Measurements from ENCODE around the gene LRRIQ3.
"Not testable (repeated sequence)": the region's sequence is repeated elsewhere in the genome, so short reads cannot be mapped to it uniquely, and the experiment has no call there.

LRRIQ3 gene

GRCh38 chr1:74145086-74145485 is 52.9 kb downstream of the LRRIQ3 start:
- FAIRE-seq (no peak), DNase-seq (ENCODE audit: extremely low spot score, insufficient read length, low read depth) (no peak)

DNA sequence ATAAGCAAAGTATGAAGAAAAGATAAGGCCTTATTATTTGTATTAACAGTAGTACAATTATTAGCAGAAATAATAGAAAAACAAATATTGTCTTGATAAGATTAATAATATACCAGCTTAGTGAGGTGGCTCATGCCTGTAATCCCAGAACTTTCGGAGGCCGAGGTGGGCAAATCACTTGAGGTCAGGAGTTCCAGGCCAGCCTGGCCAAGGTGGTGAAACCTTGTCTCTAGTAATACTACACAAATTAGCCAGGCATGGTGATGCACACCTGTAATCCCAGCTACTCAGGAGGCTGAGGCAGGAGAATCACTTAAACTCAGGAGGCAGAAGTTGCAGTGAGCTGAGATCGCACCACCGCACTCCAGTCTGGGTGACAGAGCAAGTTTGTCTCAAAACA is 80.6 kb downstream of the LRRIQ3 start:
- not testable (repeated sequence) for DNase-seq (ENCODE audit: extremely low spot score, insufficient read length, low read depth)

DNA sequence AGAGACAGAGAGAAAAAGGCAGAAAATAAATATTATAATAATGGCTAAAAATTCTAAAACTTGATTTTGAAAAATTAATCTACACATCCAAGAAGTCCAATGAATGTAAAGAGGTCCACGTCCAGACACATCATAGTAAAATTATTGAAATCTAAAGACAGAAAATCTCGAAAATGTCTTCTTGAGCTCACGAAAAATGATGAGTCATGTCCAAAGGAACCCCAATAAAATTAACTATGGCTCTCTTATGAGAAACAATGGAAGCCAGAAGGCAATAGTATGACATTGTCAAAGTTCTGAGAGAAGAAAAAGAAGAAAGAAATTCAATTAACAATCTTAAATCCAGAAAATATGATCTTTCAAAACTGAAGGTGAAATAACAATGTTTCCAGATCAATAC is 84.6 kb downstream of the LRRIQ3 start:
- no peak for DNase-seq (ENCODE audit: extremely low spot score, insufficient read length, low read depth)
- FAIRE-seq = no peak

More for the DNA sequence above, 80.6 kb downstream of the LRRIQ3 start:
- not testable (repeated sequence) for FAIRE-seq

GRCh38 chr1:74107394-74107793 is 90.6 kb downstream of the LRRIQ3 start:
- DNase-seq (ENCODE audit: extremely low spot score, insufficient read length, low read depth) = no peak
- no peak for FAIRE-seq

DNA sequence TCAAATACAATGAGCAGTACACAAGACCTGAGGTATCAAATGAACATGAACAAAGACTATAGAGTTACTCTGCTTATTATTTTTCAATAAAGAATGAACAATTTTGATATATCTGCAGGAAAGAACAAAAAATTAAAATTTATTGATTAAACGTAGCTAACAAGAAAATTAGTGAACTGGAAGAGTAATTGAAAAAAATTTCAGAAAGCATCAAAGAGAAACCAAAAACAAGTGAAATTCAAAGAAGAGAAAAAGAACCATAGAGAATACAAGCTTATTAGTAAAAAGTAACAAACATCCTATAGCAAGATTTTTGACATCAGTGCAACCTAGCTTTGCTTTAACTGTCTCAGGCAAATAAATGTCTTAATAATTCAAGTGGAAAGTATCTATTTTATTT is 106.6 kb downstream of the LRRIQ3 start:
- no peak for DNase-seq (ENCODE audit: extremely low spot score, insufficient read length, low read depth)
- FAIRE-seq = no peak

- FAIRE-seq = no peak
These were observed 114.8 kb downstream of the LRRIQ3 start for GRCh38 chr1:74083128-74083527.

GRCh38 chr1:74065081-74065480 is 132.9 kb downstream of the LRRIQ3 start:
- FAIRE-seq = no peak
- no peak for DNase-seq (ENCODE audit: extremely low spot score, insufficient read length, low read depth)

More at GRCh38 chr1:74083128-74083527, 114.8 kb downstream of the LRRIQ3 start:
- no peak for DNase-seq (ENCODE audit: extremely low spot score, insufficient read length, low read depth)

DNA sequence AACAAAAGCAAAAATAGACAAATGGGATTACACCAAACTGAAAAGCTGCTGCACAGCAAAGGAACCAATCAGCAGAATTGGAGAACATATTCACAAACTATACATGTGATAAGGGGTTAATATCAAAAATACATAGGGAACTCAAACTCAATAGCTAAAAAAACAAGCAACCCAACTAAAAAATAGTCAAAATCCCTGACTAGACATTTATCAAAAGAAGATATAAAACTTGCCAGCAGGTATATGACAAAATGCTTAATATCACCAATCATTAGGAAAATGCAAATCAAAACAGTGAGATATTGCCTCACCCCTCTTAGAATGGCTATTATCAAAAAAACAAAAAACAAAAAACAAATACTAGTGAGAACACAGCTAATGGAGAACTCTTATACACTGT is 140.3 kb downstream of the LRRIQ3 start:
- FAIRE-seq (no peak), DNase-seq (ENCODE audit: extremely low spot score, insufficient read length, low read depth) (no peak)

DNA sequence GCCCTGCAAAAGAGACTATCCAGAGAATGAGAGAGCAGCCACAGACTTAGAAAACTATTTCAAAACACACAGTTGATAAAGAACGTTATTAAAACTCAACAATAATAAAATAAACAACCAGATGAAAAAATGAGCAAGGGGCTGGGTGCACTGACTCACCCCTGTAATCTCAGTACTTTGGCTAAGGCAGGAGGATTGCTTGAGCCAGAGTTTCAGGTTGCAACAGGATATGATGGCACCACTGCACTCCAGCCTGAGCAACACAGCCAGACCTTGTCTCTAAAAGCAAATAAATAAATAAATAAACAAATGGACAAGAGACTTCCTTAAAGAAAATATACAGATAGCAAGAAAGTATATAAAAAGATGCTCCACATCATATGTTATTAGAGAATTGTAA is 144.6 kb downstream of the LRRIQ3 start:
- DNase-seq (ENCODE audit: extremely low spot score, insufficient read length, low read depth) = no peak
- FAIRE-seq = no peak

- DNase-seq (ENCODE audit: extremely low spot score, insufficient read length, low read depth) (no peak), FAIRE-seq (no peak)
These were observed 147.6 kb downstream of the LRRIQ3 start for GRCh38 chr1:74050386-74050785.

DNA sequence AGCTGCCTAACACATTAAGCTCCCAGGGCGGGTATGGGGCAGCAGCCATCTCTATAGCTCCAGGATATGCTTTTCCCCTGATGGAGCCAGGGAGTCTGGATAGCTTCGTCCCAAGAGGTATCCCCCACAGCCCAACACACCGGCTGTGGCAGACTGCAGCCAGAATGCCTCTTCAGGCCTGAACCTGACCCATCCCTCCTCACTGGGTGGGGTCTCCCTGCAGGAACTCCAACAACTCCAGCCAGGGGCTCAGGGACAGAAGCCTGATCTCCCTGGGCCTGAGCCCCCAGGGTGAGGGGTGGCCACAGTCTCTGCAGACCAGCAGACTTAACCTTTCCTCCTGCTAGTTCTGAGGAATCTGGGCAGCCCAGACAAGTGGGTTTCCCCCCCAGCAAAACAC is 159.9 kb downstream of the LRRIQ3 start:
- FAIRE-seq = no peak

DNA sequence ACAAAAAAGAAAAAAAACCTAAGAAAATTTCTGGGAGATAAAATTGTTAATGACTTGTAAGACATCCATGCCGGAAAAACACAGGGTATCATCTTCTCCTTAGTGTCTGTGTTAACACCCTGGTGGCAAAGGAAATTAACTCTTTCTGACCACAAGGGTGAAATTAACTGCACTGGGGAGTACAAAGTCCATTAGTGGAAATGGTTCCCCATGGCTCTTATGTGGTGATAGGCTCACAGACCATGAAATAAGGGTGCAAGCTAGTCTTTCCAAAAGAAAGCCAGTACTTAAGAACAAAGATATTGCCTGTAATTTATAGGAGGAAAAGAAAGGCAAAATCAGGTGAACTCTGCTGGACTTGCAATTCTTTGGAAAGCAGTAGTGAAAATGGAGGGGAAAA is 185.4 kb downstream of the LRRIQ3 start:
- FAIRE-seq = no peak

More for the DNA sequence above, 159.9 kb downstream of the LRRIQ3 start:
- DNase-seq (ENCODE audit: extremely low spot score, insufficient read length, low read depth) = no peak

GRCh38 chr1:74011736-74012135 is 186.2 kb downstream of the LRRIQ3 start:
- DNase-seq (ENCODE audit: extremely low spot score, insufficient read length, low read depth) (no peak), FAIRE-seq (no peak)

More for the DNA sequence above, 185.4 kb downstream of the LRRIQ3 start:
- no peak for DNase-seq (ENCODE audit: extremely low spot score, insufficient read length, low read depth)

DNA sequence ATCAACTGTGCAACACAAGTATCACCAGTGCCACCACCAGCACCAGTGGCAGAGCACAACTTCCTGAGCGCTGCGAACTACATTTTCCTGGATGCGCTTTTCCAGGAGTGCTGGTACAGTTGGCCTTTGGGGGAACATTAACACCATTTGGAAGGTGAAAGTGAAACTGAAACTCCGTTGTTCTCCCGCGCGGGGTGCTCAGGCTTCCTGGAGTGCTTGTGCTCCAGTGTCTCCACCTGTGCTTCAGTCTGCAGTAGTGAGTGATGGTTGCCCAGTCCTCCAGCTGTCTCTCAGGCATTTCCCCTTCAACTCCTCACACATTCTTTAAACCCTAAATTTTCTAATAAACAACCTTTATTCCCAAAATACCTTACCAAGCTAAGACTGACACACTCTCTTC is 187.8 kb downstream of the LRRIQ3 start:
- FAIRE-seq (no peak), DNase-seq (ENCODE audit: extremely low spot score, insufficient read length, low read depth) (no peak)

GRCh38 chr1:74005533-74005932 is 192.4 kb downstream of the LRRIQ3 start:
- DNase-seq (ENCODE audit: extremely low spot score, insufficient read length, low read depth) (no peak), FAIRE-seq (no peak)

DNA sequence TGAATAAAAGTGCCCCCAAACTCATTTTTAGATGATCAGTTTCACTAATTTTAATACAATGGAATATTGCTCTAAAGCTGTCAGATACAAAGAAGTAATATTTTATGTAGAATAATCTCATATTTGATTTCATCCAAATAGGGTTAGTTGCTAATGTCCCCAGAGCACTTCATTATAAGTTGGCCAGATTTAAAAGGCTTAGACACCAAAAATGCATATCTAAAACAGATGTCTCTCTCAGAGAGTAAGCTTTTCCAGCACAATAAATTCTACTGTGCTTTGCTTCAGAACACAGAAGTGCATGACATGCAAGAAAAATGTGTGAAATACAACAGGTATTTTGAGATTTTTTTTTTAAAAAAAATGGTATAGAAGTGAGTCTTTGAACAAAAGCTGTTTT is 194.2 kb downstream of the LRRIQ3 start:
- DNase-seq (ENCODE audit: extremely low spot score, insufficient read length, low read depth) = no peak
- FAIRE-seq = no peak

- FAIRE-seq = peak; percentile 74
- no peak for DNase-seq (ENCODE audit: extremely low spot score, insufficient read length, low read depth)
These were observed 199.5 kb downstream of the LRRIQ3 start for GRCh38 chr1:73998348-73998959.

DNA sequence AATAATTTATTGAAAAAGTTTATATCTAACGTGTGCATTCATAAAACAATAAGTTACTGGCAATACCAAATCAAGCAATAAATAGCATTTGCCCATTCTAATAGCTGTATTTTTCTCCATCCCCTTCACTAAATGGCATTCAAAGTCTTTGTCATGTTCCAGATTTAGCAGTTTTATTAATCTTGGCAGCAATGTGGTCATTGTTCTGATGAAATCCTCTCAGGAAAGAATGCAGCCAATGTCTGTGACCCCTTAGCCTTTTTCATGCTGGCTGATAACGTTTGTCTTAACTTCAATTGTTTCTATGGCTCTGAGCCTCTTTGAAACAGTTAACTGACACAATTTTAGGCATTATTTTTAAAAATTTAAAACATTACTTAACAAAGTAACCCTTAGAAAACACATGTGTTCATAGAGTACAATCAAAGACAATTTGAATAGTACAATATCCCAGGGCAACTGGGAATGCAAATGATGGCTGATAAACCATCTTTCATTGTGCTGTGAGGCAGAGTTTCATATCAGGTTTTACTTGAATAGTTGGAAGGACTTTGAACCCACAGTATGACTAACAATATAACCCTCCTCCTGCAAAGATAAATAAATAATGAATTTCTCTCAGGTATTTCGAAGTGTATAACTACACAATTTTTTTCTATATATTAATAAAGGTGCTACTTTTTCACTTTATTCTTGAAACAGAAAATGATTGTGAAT is 217.5 kb downstream of the LRRIQ3 start:
- no peak for FAIRE-seq

DNA sequence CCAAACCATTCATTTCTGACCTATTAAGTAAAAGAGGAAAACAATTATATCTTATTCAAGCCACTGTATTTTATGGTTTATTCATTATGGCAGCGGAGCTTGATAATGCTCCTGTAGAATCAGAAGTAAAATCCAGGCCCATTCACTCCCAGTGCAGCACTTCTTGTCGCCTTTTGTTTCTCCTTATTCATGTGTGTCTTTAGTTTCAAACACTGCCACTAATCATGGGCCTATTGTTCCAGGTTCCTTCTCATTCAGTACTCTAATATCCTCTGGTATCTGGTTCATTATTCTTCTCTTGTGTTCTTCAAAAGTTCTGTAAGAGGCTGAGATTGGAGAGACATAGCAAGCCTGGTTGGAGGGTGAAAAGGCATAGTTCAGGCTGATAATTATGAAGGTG is 218.3 kb downstream of the LRRIQ3 start:
- DNase-seq (ENCODE audit: extremely low spot score, insufficient read length, low read depth) = no peak
- FAIRE-seq = no peak

More for the DNA sequence above, 217.5 kb downstream of the LRRIQ3 start:
- DNase-seq (ENCODE audit: extremely low spot score, insufficient read length, low read depth) = no peak

- FAIRE-seq = no peak
These were observed 219.0 kb downstream of the LRRIQ3 start for GRCh38 chr1:73978964-73979363.

More at GRCh38 chr1:73978964-73979363, 219.0 kb downstream of the LRRIQ3 start:
- no peak for DNase-seq (ENCODE audit: extremely low spot score, insufficient read length, low read depth)
